ENCODE measurements around the gene TXK.

The TXK gene

GRCh38 chr4:48129307-48130014, 4.6 kb downstream of the TXK start:
- peaks cover 7% of the 10 kb centered on the region for H3K27me3 ChIP-seq (ENCODE audit: insufficient read depth, low read length)
- no peaks in the 10 kb centered on the region for H3K9me3 ChIP-seq (ENCODE audit: low read length)
- no peaks in the 10 kb centered on the region for H3K4me1 ChIP-seq (ENCODE audit: insufficient read depth, low read length)
- H3K4me3 ChIP-seq (ENCODE audit: low read length), result no peak overlapping the region
- no peaks in the 10 kb centered on the region for H3K36me3 ChIP-seq (ENCODE audit: insufficient read depth, low read length)
- H2AFZ ChIP-seq (ENCODE audit: low read depth, low read length), result no peak overlapping the region

- no peaks in the 10 kb centered on the region for H3K9me3 ChIP-seq (ENCODE audit: low read length)
- no peaks in the 10 kb centered on the region for H3K36me3 ChIP-seq (ENCODE audit: insufficient read depth, low read length)
- no peaks in the 10 kb centered on the region for H3K4me1 ChIP-seq (ENCODE audit: insufficient read depth, low read length)
- peaks cover 7% of the 10 kb centered on the region for H3K27me3 ChIP-seq (ENCODE audit: insufficient read depth, low read length)
- no peak overlapping the region for H3K4me3 ChIP-seq (ENCODE audit: low read length)
- no peak overlapping the region for H2AFZ ChIP-seq (ENCODE audit: low read depth, low read length)
Observed at GRCh38 chr4:48127682-48128404, 6.2 kb downstream of the TXK start.

GRCh38 chr4:48127231-48127630, 6.8 kb downstream of the TXK start:
- H3K4me3 ChIP-seq (ENCODE audit: low read length), result no peak overlapping the region

DNA sequence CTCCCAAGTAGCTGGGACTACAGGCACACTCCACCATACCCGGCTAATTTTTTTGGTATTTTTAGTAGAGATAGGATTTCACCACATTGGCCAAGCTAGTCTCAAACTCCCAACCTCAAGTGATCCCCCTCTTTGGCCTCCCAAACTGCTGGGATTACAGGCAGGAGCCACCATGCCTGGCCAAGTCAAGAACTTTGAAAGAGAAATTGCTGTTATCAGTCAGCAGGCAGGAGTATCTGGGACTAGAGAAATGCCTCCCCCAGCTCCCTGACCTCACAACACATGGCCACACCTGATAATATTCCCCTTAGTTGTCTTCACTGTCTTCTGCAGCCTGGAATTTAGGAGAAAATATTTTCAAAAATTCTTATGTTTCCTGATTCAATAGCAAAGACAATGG, 7.4 kb downstream of the TXK start:
- Histone ChIP-seq H3K4me3 (ENCODE audit: low read length) (no peak overlapping the region), H3K27me3 (ENCODE audit: insufficient read depth, low read length) (peaks cover 7% of the 10 kb centered on the region), H3K4me1 (ENCODE audit: insufficient read depth, low read length) (no peaks in the 10 kb centered on the region), H3K9me3 (ENCODE audit: low read length) (no peaks in the 10 kb centered on the region), H2AFZ (ENCODE audit: low read depth, low read length) (no peak overlapping the region), H3K36me3 (ENCODE audit: insufficient read depth, low read length) (no peaks in the 10 kb centered on the region)

More at GRCh38 chr4:48127231-48127630, 6.8 kb downstream of the TXK start:
- no peak overlapping the region for H2AFZ ChIP-seq (ENCODE audit: low read depth, low read length)
- H3K36me3 ChIP-seq (ENCODE audit: insufficient read depth, low read length), result no peaks in the 10 kb centered on the region
- no peaks in the 10 kb centered on the region for H3K4me1 ChIP-seq (ENCODE audit: insufficient read depth, low read length)
- H3K9me3 ChIP-seq (ENCODE audit: low read length), result no peaks in the 10 kb centered on the region
- H3K27me3 ChIP-seq (ENCODE audit: insufficient read depth, low read length), result peaks cover 7% of the 10 kb centered on the region

GRCh38 chr4:48124870-48125269, 9.2 kb downstream of the TXK start:
- H2AFZ ChIP-seq (ENCODE audit: low read depth, low read length), result no peak overlapping the region
- H3K9me3 ChIP-seq (ENCODE audit: low read length), result no peaks in the 10 kb centered on the region
- peaks cover 5% of the 10 kb centered on the region for H3K27me3 ChIP-seq (ENCODE audit: insufficient read depth, low read length)
- no peaks in the 10 kb centered on the region for H3K4me1 ChIP-seq (ENCODE audit: insufficient read depth, low read length)
- H3K4me3 ChIP-seq (ENCODE audit: low read length), result no peak overlapping the region
- no peaks in the 10 kb centered on the region for H3K36me3 ChIP-seq (ENCODE audit: insufficient read depth, low read length)

DNA sequence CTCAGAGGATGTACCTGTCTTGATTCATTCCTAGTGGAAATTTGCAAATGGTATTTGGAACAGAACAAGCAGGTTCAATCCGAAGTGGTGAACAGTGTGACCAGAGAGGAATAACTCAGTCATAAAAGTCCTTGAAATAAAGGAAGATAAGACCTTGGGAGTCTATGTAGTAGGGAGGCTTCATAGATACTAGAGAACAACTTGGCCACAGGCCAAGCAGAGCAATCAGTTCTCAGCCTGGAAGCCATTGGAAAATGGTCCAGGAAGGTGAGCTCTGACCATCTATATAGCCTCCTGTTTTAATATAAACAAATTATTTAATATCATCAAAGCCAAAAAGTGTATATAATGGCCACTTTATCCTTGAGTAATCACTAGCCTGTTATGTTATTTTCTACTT, 11.3 kb downstream of the TXK start:
- H2AFZ ChIP-seq (ENCODE audit: low read depth, low read length), result no peak overlapping the region
- no peak overlapping the region for H3K4me3 ChIP-seq (ENCODE audit: low read length)
- H3K27me3 ChIP-seq (ENCODE audit: insufficient read depth, low read length), result peaks cover 5% of the 10 kb centered on the region
- H3K36me3 ChIP-seq (ENCODE audit: insufficient read depth, low read length), result no peaks in the 10 kb centered on the region
- no peaks in the 10 kb centered on the region for H3K4me1 ChIP-seq (ENCODE audit: insufficient read depth, low read length)
- H3K9me3 ChIP-seq (ENCODE audit: low read length), result no peaks in the 10 kb centered on the region

DNA sequence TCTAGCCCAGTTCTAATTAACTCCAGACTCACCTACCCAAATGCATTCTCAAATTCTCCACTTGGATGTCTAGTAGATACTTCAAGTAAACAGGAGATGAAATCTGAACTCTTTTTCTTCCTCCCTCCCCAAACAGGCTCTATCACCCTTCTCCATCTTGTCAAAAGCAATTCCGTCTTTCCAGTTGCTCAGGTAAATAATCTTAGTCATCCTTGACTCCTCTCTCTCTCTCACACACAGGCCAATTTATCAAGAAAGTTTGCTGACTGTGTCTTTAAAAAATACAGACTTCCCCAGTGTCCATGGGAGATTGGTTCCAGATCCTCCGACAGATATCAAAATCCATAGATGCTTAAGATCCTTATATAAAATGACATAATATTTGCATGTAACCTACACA, 12.9 kb downstream of the TXK start:
- H3K4me3 ChIP-seq (ENCODE audit: low read length), result no peak overlapping the region
- H3K27me3 ChIP-seq (ENCODE audit: insufficient read depth, low read length), result no peaks in the 10 kb centered on the region
- no peaks in the 10 kb centered on the region for H3K9me3 ChIP-seq (ENCODE audit: low read length)
- no peaks in the 10 kb centered on the region for H3K36me3 ChIP-seq (ENCODE audit: insufficient read depth, low read length)
- no peak overlapping the region for H2AFZ ChIP-seq (ENCODE audit: low read depth, low read length)
- H3K4me1 ChIP-seq (ENCODE audit: insufficient read depth, low read length), result no peaks in the 10 kb centered on the region

DNA sequence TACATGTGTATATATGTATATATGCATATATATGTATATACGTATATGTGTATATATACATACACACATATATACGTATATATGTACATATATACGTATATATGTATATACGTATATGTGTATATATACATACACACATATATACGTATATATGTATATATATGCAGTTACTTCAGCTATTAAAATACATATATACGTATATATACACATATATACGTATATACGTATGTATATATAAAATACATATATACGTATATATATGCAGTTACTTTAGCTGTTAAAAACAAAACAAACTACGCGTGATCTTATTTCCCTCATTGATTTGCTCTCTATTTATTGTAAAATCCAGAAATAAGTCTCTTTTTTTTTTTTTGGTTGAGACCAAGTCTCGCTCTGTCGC, 13.9 kb downstream of the TXK start:
- H3K4me3 ChIP-seq (ENCODE audit: low read length), result no peak overlapping the region
- H3K27me3 ChIP-seq (ENCODE audit: insufficient read depth, low read length), result no peaks in the 10 kb centered on the region
- H3K9me3 ChIP-seq (ENCODE audit: low read length), result no peaks in the 10 kb centered on the region
- H3K36me3 ChIP-seq (ENCODE audit: insufficient read depth, low read length), result no peaks in the 10 kb centered on the region
- no peaks in the 10 kb centered on the region for H3K4me1 ChIP-seq (ENCODE audit: insufficient read depth, low read length)
- H2AFZ ChIP-seq (ENCODE audit: low read depth, low read length), result no peak overlapping the region

- Histone ChIP-seq H3K27me3 (ENCODE audit: insufficient read depth, low read length) (no peaks in the 10 kb centered on the region), H3K9me3 (ENCODE audit: low read length) (no peaks in the 10 kb centered on the region), H3K4me3 (ENCODE audit: low read length) (no peak overlapping the region), H3K36me3 (ENCODE audit: insufficient read depth, low read length) (no peaks in the 10 kb centered on the region), H3K4me1 (ENCODE audit: insufficient read depth, low read length) (no peaks in the 10 kb centered on the region), H2AFZ (ENCODE audit: low read depth, low read length) (no peak overlapping the region)
Observed at GRCh38 chr4:48119646-48120045, 14.4 kb downstream of the TXK start.

- Histone ChIP-seq H2AFZ (ENCODE audit: low read depth, low read length) (no peak overlapping the region), H3K36me3 (ENCODE audit: insufficient read depth, low read length) (no peaks in the 10 kb centered on the region), H3K4me3 (ENCODE audit: low read length) (no peak overlapping the region), H3K4me1 (ENCODE audit: insufficient read depth, low read length) (no peaks in the 10 kb centered on the region), H3K9me3 (ENCODE audit: low read length) (no peaks in the 10 kb centered on the region), H3K27me3 (ENCODE audit: insufficient read depth, low read length) (no peaks in the 10 kb centered on the region)
Observed at GRCh38 chr4:48118081-48118480, 16.0 kb downstream of the TXK start.

DNA sequence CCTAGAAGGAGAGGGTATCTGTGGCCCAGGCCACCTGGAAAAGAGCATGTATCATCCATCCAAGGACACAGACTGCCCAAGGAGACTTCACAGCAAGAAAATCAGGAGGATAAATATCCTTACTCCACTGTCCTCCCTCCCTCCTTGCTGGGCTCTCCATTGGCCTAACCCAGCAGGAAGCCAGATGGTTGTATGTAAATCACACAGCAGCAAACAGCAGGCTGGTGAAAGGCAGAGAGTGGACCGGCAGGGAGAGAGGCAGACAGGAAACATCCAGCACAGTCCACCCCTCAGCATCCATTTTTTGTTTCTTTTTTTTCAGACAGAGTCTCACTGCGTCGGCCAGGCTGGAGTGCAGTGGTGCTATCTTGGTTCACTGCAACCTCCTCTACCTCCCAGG, 17.5 kb downstream of the TXK start:
- H3K4me3 ChIP-seq (ENCODE audit: low read length), result no peak overlapping the region

GRCh38 chr4:48114412-48114811, 19.6 kb downstream of the TXK start:
- no peaks in the 10 kb centered on the region for H3K4me1 ChIP-seq (ENCODE audit: insufficient read depth, low read length)
- H3K36me3 ChIP-seq (ENCODE audit: insufficient read depth, low read length), result no peaks in the 10 kb centered on the region
- no peak overlapping the region for H2AFZ ChIP-seq (ENCODE audit: low read depth, low read length)
- no peaks in the 10 kb centered on the region for H3K9me3 ChIP-seq (ENCODE audit: low read length)
- no peak overlapping the region for H3K4me3 ChIP-seq (ENCODE audit: low read length)
- peaks cover 2% of the 10 kb centered on the region for H3K27me3 ChIP-seq (ENCODE audit: insufficient read depth, low read length)

More for the DNA sequence above, 17.5 kb downstream of the TXK start:
- Histone ChIP-seq H3K27me3 (ENCODE audit: insufficient read depth, low read length) (no peaks in the 10 kb centered on the region), H2AFZ (ENCODE audit: low read depth, low read length) (no peak overlapping the region), H3K36me3 (ENCODE audit: insufficient read depth, low read length) (no peaks in the 10 kb centered on the region), H3K9me3 (ENCODE audit: low read length) (no peaks in the 10 kb centered on the region), H3K4me1 (ENCODE audit: insufficient read depth, low read length) (no peaks in the 10 kb centered on the region)

- Histone ChIP-seq H3K4me3 (ENCODE audit: low read length) (no peak overlapping the region), H3K4me1 (ENCODE audit: insufficient read depth, low read length) (no peaks in the 10 kb centered on the region), H2AFZ (ENCODE audit: low read depth, low read length) (no peak overlapping the region)
Observed at GRCh38 chr4:48112017-48112667, 21.9 kb downstream of the TXK start.

More at GRCh38 chr4:48112017-48112667, 21.9 kb downstream of the TXK start:
- H3K27me3 ChIP-seq (ENCODE audit: insufficient read depth, low read length), result peaks cover 2% of the 10 kb centered on the region
- H3K9me3 ChIP-seq (ENCODE audit: low read length), result no peaks in the 10 kb centered on the region
- no peaks in the 10 kb centered on the region for H3K36me3 ChIP-seq (ENCODE audit: insufficient read depth, low read length)
